NT2/D1 (cell line): Measurements from ENCODE around the gene CCDC78.

Experiments
- DNase-seq: peaks from one replicate; pipeline ENCODE4 v3.0.0-alpha.2; 2011; ENCODE audit warnings: low read depth, low spot score
- H3K27me3 ChIP-seq: 2 replicates; pipeline ENCODE4 v1.6.0; 2011; ENCODE audit warnings: mild to moderate bottlenecking; ENCODE audit not compliant: insufficient read length, insufficient read depth
- H3K36me3 ChIP-seq: 2 replicates; pipeline ENCODE4 v1.6.1; 2011; ENCODE audit warnings: mild to moderate bottlenecking, low read length, mixed read lengths; ENCODE audit not compliant: insufficient read depth, insufficient read length
- H3K4me1 ChIP-seq: 2 replicates; pipeline ENCODE4 v1.5.1; 2011; ENCODE audit not compliant: insufficient read depth, insufficient read length
- H3K4me3 ChIP-seq: 2 replicates; pipeline ENCODE4 v1.5.1; 2011; ENCODE audit warnings: low read depth; ENCODE audit not compliant: insufficient read length
- H3K9ac ChIP-seq: 2 replicates; pipeline ENCODE4 v1.6.0; 2011; ENCODE audit warnings: low read depth; ENCODE audit not compliant: insufficient read length
- H3K9me3 ChIP-seq: 2 replicates; pipeline ENCODE4 v1.5.1; 2011; ENCODE audit warnings: mild to moderate bottlenecking, low read length; ENCODE audit not compliant: insufficient read depth
- SUZ12 ChIP-seq: IDR thresholded peaks from 2 replicates; pipeline ENCODE4 v1.6.1; 2011; ENCODE audit not compliant: insufficient read length, insufficient read depth; ENCODE audit errors: extremely low read depth
- YY1 ChIP-seq: IDR thresholded peaks from 2 replicates; pipeline ENCODE4 v1.6.1; 2011; ENCODE audit not compliant: insufficient read length, insufficient read depth
- ZNF274 ChIP-seq: IDR thresholded peaks from 2 replicates; pipeline ENCODE4 v1.6.1; 2011; ENCODE audit warnings: mild to moderate bottlenecking, low read depth, low read length

Gene CCDC78

DNA sequence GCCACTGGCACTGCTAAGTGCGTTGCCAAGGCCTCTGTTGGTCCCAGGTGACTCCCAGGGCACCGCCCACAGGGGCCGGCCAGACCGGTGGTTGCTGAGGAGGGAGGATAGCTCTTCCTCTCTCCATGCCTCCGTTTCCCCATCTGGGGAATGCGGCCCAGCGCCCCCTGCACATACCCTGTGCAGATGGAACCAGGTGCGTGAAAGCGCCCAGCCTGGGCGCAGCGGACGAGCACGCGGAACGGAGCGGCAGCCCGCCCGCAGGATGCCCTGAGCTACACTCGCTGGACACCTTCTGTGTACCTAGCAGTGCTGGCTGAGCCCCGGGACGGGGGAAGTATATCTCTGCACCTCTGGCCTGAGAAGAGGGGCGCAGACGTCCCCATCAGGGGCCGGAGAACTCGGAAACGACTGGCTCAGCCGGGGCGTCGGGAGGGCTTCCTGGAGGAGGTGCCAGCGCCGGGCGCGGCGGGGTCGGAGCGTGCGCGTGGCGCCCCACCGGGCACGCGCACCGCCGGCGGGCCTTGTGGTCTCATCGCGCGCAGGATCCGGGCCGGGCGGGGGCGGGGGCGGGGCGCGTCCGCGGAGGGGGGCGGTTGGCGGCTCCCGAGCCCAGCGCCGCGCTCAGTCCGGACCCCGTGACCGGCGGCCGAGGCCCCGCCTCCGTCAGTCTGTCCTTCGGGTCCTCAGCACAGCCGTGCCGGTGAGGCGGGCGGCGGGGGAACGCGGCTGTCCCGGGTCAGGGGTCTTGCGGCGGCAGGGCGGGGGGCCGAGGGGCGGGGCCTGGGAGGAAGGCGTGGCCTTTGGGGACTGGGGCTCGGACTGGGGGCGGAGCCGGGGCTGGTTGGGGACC, at the start of gene CCDC78, which contains the start of gene HAGHL:
CCDC78 (minus strand) TSS at position 6 of the 853 bp plus-strand sequence. CDS start 76 bp downstream, outside the sequence.
HAGHL (plus strand) TSS at position 669 of the 853 bp plus-strand sequence. CDS start 404 bp downstream, outside the sequence.
- peak; percentile 62 for DNase-seq
- Histone ChIP-seq H3K4me3 (peak within 1 kb of the TSS; percentile 91), H3K9ac (peak within 1 kb of the TSS; percentile 96), H3K36me3 (peaks cover 39% of the 10 kb centered on the region), H3K4me1 (peaks cover 24% of the 10 kb centered on the region), H3K9me3 (no peaks in the 10 kb centered on the region; the same call in 1 of the 2 replicates), H3K27me3 (peaks cover 6% of the 10 kb centered on the region)
- no peak for TF ChIP-seq ZNF274
- TF ChIP-seq YY1 = no peak
- TF ChIP-seq SUZ12 = no peak

DNA sequence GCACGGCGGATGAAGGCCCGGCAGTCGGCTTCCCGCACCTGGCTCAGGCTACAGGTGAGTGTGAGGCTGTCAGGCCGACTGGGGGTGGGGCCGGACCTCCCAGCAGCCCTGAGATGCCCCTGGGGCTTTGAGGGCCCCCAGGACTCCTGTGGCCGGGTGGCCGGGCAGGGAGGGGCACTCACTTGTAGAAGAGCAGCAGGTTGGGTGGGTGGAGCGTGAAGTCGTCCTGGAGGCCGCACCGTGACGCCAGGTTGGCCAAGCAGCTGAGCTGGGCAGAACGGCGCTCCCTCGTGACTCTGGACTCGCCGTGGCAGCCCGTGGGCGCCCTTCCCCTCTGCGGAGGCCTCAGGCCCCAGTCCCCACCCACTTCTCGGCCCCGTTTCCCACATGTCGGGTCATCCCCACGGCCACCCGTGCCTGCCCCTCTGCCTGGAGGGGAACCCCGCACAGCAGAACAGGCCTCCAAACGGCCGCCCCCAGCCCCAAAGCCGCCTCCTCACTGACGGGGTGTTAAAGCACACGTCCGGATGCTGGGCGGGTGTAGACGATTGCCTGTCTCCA, 49.1 kb upstream of the CCDC78 start:
- peaks cover 11% of the 10 kb centered on the region for H3K27me3 ChIP-seq
- no peak for TF ChIP-seq YY1
- no peak for TF ChIP-seq ZNF274
- no peak for TF ChIP-seq SUZ12
- DNase-seq = no peak
- H3K9ac ChIP-seq = peak overlapping the region; percentile 17
- no peak overlapping the region for H3K4me3 ChIP-seq
- no peaks in the 10 kb centered on the region for H3K36me3 ChIP-seq
- H3K4me1 ChIP-seq = peaks cover 9% of the 10 kb centered on the region
- H3K9me3 ChIP-seq = no peaks in the 10 kb centered on the region

DNA sequence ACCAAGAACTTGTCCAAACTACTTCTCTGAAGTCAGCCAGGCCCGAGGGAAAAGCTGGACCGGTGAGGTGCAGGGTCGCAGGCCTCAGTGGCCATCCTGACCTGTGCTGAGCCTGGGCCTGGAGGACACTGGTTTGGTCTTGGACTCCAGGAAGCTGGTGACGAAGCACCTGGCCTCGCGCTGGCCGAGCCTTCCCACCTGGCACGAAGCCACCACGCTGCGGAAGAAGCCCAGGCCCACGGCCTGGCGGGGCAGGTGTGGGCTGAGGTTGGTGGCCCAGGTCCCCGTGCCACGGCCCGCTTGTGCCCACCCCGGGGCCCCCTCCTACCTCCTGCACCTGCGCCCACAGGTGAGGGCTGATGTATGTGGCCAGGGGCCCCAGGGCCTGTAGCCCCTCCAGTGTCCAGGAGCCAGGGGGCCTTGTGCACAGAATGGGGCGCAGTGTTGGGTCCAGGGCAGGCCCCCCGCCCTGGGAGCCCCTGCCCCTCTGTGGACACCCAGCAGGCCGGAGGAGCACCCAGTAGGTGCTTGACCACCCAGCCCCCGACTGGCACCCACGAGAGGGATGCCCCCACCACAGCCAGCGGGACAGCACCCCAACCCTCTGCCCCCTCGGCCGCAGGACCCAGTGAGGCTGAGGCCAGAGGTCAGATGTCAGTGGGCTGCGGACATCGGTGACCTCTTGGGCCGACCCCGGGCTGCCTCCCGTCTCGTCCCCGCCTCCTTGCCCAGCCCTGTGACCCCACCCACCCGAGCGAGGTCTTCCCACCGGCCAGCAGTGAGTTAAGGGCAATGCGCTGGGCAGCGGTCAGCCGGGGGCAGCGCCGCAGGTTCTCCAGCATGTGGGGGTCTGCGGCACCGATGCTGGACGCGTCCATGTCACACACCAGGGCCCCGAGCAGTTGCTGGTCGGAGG, 48.1 kb upstream of the CCDC78 start:
- TF ChIP-seq YY1 (no peak), ZNF274 (no peak), SUZ12 (no peak)
- no peak for DNase-seq
- peaks cover 10% of the 10 kb centered on the region for H3K4me1 ChIP-seq
- peaks cover 9% of the 10 kb centered on the region for H3K27me3 ChIP-seq
- no peak overlapping the region for H3K9ac ChIP-seq
- no peaks in the 10 kb centered on the region for H3K36me3 ChIP-seq
- no peaks in the 10 kb centered on the region for H3K9me3 ChIP-seq
- no peak overlapping the region for H3K4me3 ChIP-seq

DNA sequence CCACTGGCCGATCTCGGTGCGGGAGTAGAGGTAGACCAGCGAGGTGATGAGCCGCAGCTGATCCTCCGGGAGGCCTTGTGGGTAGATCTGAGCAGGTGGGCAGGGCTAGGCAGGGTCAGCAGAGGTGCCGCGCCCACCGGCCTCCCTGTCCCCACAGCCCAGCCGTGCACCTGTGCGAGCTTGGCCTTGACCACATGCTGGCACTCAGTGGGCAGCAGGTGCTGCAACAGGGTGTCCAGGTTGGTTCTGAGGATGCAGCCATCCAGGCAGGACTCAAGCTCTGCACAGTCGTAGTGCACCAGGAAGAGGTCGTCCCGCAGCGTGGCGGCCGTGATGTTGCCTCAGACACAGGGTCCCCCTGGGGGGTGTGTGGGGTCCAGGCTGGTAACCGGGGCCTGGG, 46.7 kb upstream of the CCDC78 start:
- H3K4me1 ChIP-seq = peaks cover 11% of the 10 kb centered on the region
- H3K4me3 ChIP-seq = no peak overlapping the region
- peak overlapping the region; percentile 24 for H3K9ac ChIP-seq
- H3K27me3 ChIP-seq = no peaks in the 10 kb centered on the region
- H3K36me3 ChIP-seq = no peaks in the 10 kb centered on the region
- TF ChIP-seq ZNF274 (no peak), YY1 (no peak), SUZ12 (no peak)
- no peak for DNase-seq
- no peaks in the 10 kb centered on the region for H3K9me3 ChIP-seq

GRCh38 chr16:770411-770810, 44.2 kb upstream of the CCDC78 start:
- Histone ChIP-seq H3K27me3 (no peaks in the 10 kb centered on the region), H3K9me3 (no peaks in the 10 kb centered on the region), H3K4me1 (peaks cover 17% of the 10 kb centered on the region), H3K4me3 (no peak overlapping the region), H3K36me3 (no peaks in the 10 kb centered on the region), H3K9ac (no peak overlapping the region)
- no peak for DNase-seq
- no peak for TF ChIP-seq SUZ12
- TF ChIP-seq ZNF274 = no peak
- TF ChIP-seq YY1 = no peak

DNA sequence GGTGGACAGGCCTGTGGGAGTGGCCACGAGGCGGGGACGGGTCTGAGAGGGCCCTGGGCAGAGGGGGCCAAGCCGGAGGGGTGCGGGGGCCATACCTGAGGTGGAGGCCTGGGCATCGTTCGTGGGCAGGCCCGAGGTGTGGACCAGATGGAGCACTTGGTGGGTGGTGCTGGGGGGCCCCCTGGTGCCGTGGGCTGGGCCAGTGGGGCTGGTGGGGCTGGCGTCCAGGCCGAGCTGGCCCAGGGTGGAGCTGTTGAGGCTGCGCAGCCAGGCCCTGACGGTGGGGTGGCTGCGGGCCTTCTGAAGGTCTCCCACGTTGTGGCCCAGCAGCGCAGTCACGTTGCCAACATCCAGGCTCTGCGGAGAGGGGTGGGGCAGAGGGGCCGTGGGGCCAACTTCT, 43.7 kb upstream of the CCDC78 start:
- Histone ChIP-seq H3K27me3 (no peaks in the 10 kb centered on the region), H3K4me3 (no peak overlapping the region), H3K9ac (no peak overlapping the region), H3K36me3 (no peaks in the 10 kb centered on the region), H3K4me1 (peaks cover 17% of the 10 kb centered on the region), H3K9me3 (no peaks in the 10 kb centered on the region)
- no peak for DNase-seq
- TF ChIP-seq ZNF274 = no peak
- no peak for TF ChIP-seq SUZ12
